GM19238 (cell line): ENCODE measurements around the gene ZKSCAN4.

Experiments
- DNase-seq: peaks from one replicate; pipeline ENCODE4 v3.0.0; 2011; ENCODE audit warnings: low spot score; ENCODE audit not compliant: insufficient read length

Gene ZKSCAN4

GRCh38 chr6:28209753-28210535 is 42.1 kb downstream of the ZKSCAN4 start:
- DNase-seq: no peak

DNA sequence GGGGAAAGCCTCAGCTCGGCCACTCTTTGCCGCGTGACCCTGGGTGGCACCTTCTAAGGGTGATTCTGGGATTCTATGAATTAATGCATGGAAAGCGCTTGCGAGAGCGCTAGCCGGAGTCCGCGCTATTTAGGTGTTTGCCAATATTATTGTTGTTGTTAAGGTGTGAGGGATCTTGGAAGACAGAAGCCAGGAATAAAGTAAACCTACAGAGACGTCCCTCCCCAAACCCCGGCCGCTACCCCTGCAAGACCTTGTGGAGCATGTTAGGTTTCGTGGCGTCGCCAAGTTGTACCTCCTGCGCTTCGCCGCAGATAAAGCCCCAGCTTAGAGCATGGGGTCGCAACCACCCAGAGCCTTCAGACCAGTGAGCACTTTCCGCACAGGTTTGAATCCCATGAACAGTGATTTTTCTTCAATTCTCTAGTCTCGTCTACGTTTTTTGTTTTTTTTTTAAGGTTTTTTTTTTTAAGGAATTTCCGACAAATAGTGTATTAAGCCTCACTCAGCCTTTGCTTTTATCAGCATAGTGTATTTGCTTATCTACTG is 43.9 kb downstream of the ZKSCAN4 start:
- no peak for DNase-seq

GRCh38 chr6:28207510-28208110 is 44.5 kb downstream of the ZKSCAN4 start:
- no peak for DNase-seq

GRCh38 chr6:28206928-28207509 is 45.0 kb downstream of the ZKSCAN4 start:
- no peak for DNase-seq

GRCh38 chr6:28206527-28206926 is 45.5 kb downstream of the ZKSCAN4 start:
- no peak for DNase-seq

GRCh38 chr6:28205879-28206278 is 46.2 kb downstream of the ZKSCAN4 start:
- DNase-seq: no peak

DNA sequence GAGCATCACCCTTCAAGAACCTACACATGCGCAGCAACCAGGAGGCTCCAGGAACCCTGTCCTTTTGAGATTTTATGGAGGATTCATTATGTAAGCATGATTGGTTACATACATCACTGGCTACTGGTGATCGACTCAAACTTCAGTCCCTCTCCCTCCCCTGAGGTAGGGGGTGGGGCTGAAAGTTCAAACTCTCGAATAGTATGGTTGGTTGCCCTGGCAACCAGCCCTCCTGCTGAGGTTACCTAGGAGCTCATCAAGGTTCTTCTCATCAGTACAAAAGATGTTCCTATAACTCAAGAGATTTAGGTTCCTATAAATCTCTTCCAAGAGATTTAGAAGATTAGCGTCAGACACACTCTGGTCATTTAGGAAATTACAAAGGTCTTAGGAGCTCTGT is 48.9 kb downstream of the ZKSCAN4 start:
- DNase-seq: no peak

DNA sequence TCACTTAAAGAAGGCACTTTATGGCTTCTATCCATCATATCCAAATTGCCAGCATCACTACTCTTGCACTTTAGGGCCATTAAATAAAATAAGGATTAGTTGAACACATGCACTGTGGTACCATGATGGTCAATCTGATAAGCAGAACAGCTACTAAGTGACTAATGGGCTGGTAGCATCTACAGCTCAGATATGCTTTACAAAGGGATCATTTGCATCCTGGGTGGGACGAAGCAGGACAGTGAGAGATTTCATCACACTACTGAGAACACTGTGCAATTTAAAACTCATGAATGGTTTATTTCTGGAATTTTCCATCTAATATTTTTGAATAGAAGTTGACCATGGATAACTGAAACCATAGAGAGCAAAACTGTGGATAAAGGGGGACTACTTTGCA is 52.0 kb downstream of the ZKSCAN4 start:
- DNase-seq: no peak
